22Rv1 (cell line): ENCODE results near the gene CAPRIN1.

Experiments used
- ZFX ChIP-seq: fragments of 450-650 bp; IDR thresholded peaks from 2 replicates; pipeline ENCODE4 v1.6.1; 2017; ENCODE audit warnings: antibody characterized with exemption, borderline replicate concordance
- TF ChIP-seq, protein P1 (sequence below): fragments of 450-650 bp; IDR thresholded peaks from 2 replicates; pipeline ENCODE4 v1.5.1; 2017; ENCODE audit warnings: mild to moderate bottlenecking

DNA sequence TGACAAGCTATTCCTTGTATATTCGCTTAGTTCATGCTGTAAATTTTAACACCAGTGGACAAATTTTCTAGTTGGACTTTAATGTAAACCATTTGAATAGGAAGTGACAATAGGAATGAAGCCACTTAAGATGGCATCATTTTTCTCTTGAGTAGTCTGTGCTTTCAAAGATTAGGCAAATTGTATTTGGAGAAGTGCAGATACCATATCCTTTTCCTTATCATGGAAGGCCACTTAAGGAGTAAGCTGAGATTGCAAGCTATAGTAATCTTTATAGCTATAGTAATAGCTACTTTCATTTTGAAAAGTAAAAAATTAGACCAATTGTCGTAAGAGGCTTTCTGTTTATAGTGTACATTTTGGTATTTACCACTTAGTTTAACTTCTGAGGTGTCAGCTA lies 12.8 kb downstream of the CAPRIN1 start:
- TF ChIP-seq, protein P1, sequence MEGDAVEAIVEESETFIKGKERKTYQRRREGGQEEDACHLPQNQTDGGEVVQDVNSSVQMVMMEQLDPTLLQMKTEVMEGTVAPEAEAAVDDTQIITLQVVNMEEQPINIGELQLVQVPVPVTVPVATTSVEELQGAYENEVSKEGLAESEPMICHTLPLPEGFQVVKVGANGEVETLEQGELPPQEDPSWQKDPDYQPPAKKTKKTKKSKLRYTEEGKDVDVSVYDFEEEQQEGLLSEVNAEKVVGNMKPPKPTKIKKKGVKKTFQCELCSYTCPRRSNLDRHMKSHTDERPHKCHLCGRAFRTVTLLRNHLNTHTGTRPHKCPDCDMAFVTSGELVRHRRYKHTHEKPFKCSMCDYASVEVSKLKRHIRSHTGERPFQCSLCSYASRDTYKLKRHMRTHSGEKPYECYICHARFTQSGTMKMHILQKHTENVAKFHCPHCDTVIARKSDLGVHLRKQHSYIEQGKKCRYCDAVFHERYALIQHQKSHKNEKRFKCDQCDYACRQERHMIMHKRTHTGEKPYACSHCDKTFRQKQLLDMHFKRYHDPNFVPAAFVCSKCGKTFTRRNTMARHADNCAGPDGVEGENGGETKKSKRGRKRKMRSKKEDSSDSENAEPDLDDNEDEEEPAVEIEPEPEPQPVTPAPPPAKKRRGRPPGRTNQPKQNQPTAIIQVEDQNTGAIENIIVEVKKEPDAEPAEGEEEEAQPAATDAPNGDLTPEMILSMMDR: no peak
- no peak for TF ChIP-seq ZFX
